NB4 (cell line): ENCODE results near the gene IMPDH1.

Experiments
- DNase-seq: peaks from one replicate; pipeline ENCODE4 v3.0.0; 2010; ENCODE audit warnings: low read depth
- H3K4me3 ChIP-seq: one replicate; pipeline ENCODE4 v1.5.1; 2011; ENCODE audit warnings: mild to moderate bottlenecking, low read depth, low read length, moderate library complexity
- MYC ChIP-seq: IDR thresholded peaks from 2 replicates; pipeline ENCODE4 v1.6.1; 2011; ENCODE audit warnings: low read depth, low read length
- POLR2A ChIP-seq: IDR thresholded peaks from 2 replicates; pipeline ENCODE4 v1.6.1; 2011; ENCODE audit warnings: mild to moderate bottlenecking; ENCODE audit not compliant: insufficient read length; ENCODE audit errors: extremely low read depth
- TF ChIP-seq, protein P1 (sequence below): IDR thresholded peaks from one replicate; pipeline ENCODE4 v1.5.1; 2012; ENCODE audit warnings: low read depth, low read length
- TF ChIP-seq, protein P2 (sequence below): IDR thresholded peaks from 2 replicates; pipeline ENCODE4 v1.6.1; 2011; ENCODE audit warnings: low read depth, low read length

Gene IMPDH1

DNA sequence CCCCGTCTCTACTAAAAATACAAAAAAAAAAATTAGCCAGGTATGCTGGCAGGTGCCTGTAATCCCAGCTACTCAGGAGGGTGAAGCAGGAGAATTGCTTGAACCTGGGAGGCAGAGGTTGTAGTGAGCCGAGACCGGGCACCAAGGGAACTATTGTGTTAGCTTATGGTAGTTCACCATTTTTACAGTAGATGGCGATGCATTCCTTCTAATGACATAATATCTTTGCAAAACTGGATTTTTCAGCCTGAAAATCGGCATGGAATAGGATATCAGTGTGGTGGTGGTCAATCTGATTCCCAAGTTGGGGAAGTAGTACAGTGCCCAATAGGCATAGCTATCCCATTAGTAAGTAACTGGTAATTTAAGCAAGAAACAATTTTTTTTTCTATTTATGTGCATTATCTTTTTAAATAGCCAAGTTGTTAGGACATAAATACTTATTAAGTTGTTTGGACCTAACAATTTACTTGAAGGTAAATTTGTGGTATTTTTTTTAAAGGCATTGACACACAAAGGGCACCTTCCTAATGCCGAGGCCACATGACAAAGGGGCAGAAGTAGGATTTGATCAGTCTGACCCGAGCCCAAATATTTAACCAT is 17.6 kb upstream of the IMPDH1 start:
- TF ChIP-seq, protein P1, sequence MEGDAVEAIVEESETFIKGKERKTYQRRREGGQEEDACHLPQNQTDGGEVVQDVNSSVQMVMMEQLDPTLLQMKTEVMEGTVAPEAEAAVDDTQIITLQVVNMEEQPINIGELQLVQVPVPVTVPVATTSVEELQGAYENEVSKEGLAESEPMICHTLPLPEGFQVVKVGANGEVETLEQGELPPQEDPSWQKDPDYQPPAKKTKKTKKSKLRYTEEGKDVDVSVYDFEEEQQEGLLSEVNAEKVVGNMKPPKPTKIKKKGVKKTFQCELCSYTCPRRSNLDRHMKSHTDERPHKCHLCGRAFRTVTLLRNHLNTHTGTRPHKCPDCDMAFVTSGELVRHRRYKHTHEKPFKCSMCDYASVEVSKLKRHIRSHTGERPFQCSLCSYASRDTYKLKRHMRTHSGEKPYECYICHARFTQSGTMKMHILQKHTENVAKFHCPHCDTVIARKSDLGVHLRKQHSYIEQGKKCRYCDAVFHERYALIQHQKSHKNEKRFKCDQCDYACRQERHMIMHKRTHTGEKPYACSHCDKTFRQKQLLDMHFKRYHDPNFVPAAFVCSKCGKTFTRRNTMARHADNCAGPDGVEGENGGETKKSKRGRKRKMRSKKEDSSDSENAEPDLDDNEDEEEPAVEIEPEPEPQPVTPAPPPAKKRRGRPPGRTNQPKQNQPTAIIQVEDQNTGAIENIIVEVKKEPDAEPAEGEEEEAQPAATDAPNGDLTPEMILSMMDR = peak; percentile 65
- TF ChIP-seq POLR2A (no peak), MYC (no peak; the same call in 1 of the 2 replicates)
- TF ChIP-seq, protein P2, sequence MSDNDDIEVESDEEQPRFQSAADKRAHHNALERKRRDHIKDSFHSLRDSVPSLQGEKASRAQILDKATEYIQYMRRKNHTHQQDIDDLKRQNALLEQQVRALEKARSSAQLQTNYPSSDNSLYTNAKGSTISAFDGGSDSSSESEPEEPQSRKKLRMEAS = peak; percentile 13; the same call in 1 of the 2 replicates
- peak; percentile 79 for DNase-seq
- no peak overlapping the region for H3K4me3 ChIP-seq

GRCh38 chr7:128425850-128426249 is 16.1 kb upstream of the IMPDH1 start:
- DNase-seq = peak; percentile 82
- no peak overlapping the region for H3K4me3 ChIP-seq
- no peak for TF ChIP-seq POLR2A
- TF ChIP-seq, protein P2 = no peak
- TF ChIP-seq MYC = no peak
- TF ChIP-seq, protein P1 = peak; percentile 99

DNA sequence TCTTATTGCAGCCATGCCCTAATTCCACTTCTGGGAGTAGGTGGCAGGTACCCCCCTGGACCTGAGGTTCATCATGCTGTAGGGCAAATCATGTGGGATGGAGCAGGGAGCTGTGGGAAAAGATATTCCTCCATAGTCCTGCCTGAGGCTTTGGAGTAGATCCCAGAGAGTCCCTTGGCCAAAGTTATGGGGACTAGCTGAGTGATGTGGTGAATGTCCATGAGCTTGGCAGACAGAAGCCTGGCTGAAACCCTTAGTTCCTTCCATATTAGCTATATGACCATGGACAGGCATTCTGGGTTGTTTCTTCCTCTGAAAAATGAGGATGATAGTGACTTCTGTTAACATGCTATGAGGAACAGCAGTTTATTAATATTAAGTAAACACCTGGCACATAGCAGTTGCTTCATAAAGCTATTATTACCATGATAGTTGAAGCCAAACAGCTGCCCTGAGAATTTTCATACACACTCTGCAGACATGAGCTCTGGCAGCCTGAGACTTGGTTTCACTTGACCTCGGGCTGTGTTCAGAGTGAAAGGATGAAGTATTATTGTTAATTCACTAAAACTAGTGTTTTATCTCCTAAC is 15.0 kb upstream of the IMPDH1 start:
- DNase-seq = no peak
- no peak for TF ChIP-seq POLR2A
- TF ChIP-seq, protein P1 = no peak
- TF ChIP-seq MYC = no peak
- TF ChIP-seq, protein P2 = no peak
- H3K4me3 ChIP-seq = no peak overlapping the region

DNA sequence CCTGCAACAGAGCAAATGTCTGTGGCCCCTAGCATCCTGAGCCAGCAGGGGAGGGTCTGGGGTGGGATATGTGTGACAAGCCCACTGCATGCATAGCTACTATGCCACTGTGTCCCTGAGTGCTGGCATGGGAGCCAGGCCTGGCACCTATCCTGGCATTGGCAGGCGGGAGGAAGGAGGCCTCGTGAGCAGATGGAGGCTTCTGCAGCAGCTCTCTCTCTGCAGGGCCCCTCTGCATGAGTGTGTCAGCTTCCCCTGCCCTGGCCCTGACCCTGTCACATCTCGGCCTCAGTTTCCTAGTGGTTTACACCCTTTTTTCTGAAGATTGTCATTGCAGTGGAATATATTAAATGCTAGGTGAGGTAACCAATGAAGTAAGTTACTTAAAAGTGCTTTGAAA is 13.1 kb upstream of the IMPDH1 start:
- no peak for TF ChIP-seq POLR2A
- TF ChIP-seq, protein P1 = no peak
- no peak for TF ChIP-seq MYC
- TF ChIP-seq, protein P2 = no peak
- DNase-seq = peak; percentile 28
- no peak overlapping the region for H3K4me3 ChIP-seq

- DNase-seq = no peak
- no peak for TF ChIP-seq MYC
- TF ChIP-seq, protein P1 = no peak
- TF ChIP-seq, protein P2 = no peak
- no peak for TF ChIP-seq POLR2A
- H3K4me3 ChIP-seq = no peak overlapping the region
Measured at GRCh38 chr7:128422037-128422436, 12.3 kb upstream of the IMPDH1 start.
